Measurements from ENCODE around the gene GPC6.

Gene GPC6

GRCh38 chr13:94353167-94353710 lies 1126.6 kb downstream of the GPC6 start:
- no peak overlapping the region for H3K27ac Mint-ChIP-seq
- no peaks in the 10 kb centered on the region for H3K4me1 Mint-ChIP-seq
- H3K9me3 Mint-ChIP-seq = peaks cover 3% of the 10 kb centered on the region
- H3K36me3 Mint-ChIP-seq = no peaks in the 10 kb centered on the region
- H3K4me3 Mint-ChIP-seq = no peak overlapping the region
- H3K27me3 Mint-ChIP-seq = no peaks in the 10 kb centered on the region
- ATAC-seq = no peak

- ATAC-seq = no peak
- no peaks in the 10 kb centered on the region for H3K27me3 Mint-ChIP-seq
- no peaks in the 10 kb centered on the region for H3K4me1 Mint-ChIP-seq
- H3K27ac Mint-ChIP-seq = no peak overlapping the region
- no peaks in the 10 kb centered on the region for H3K36me3 Mint-ChIP-seq
- H3K9me3 Mint-ChIP-seq = peaks cover 3% of the 10 kb centered on the region
- H3K4me3 Mint-ChIP-seq = no peak overlapping the region
These were observed 1133.3 kb downstream of the GPC6 start for GRCh38 chr13:94359875-94360274.

- ATAC-seq = peak; percentile 77
- H3K27me3 Mint-ChIP-seq = no peaks in the 10 kb centered on the region
- no peaks in the 10 kb centered on the region for H3K4me1 Mint-ChIP-seq
- no peak overlapping the region for H3K27ac Mint-ChIP-seq
- no peak overlapping the region for H3K4me3 Mint-ChIP-seq
- H3K9me3 Mint-ChIP-seq = no peaks in the 10 kb centered on the region
- H3K36me3 Mint-ChIP-seq = no peaks in the 10 kb centered on the region
These were observed 1135.9 kb downstream of the GPC6 start for GRCh38 chr13:94362411-94362909.

- no peak for ATAC-seq
- Mint-ChIP-seq H3K4me3 (no peak overlapping the region), H3K27me3 (peaks cover 15% of the 10 kb centered on the region), H3K36me3 (no peaks in the 10 kb centered on the region), H3K4me1 (no peaks in the 10 kb centered on the region), H3K9me3 (no peaks in the 10 kb centered on the region), H3K27ac (no peak overlapping the region)
These were observed 1140.1 kb downstream of the GPC6 start for GRCh38 chr13:94366677-94367076.

GRCh38 chr13:94369972-94370436 lies 1143.4 kb downstream of the GPC6 start:
- H3K4me1 Mint-ChIP-seq = no peaks in the 10 kb centered on the region
- H3K4me3 Mint-ChIP-seq = no peak overlapping the region
- H3K27me3 Mint-ChIP-seq = peaks cover 23% of the 10 kb centered on the region
- ATAC-seq = no peak
- no peak overlapping the region for H3K27ac Mint-ChIP-seq
- no peaks in the 10 kb centered on the region for H3K9me3 Mint-ChIP-seq
- H3K36me3 Mint-ChIP-seq = no peaks in the 10 kb centered on the region

- Mint-ChIP-seq H3K9me3 (no peaks in the 10 kb centered on the region), H3K27me3 (peaks cover 23% of the 10 kb centered on the region), H3K4me1 (no peaks in the 10 kb centered on the region), H3K27ac (no peak overlapping the region), H3K4me3 (no peak overlapping the region), H3K36me3 (no peaks in the 10 kb centered on the region)
- no peak for ATAC-seq
These were observed 1145.2 kb downstream of the GPC6 start for GRCh38 chr13:94371855-94372254.

- Mint-ChIP-seq H3K36me3 (no peaks in the 10 kb centered on the region), H3K9me3 (no peaks in the 10 kb centered on the region), H3K4me3 (no peak overlapping the region), H3K4me1 (no peaks in the 10 kb centered on the region), H3K27me3 (peaks cover 24% of the 10 kb centered on the region), H3K27ac (no peak overlapping the region)
- no peak for ATAC-seq
These were observed 1155.9 kb downstream of the GPC6 start for GRCh38 chr13:94382517-94382916.

- ATAC-seq = no peak
- no peaks in the 10 kb centered on the region for H3K9me3 Mint-ChIP-seq
These were observed 1156.4 kb downstream of the GPC6 start for GRCh38 chr13:94382960-94383359.

GRCh38 chr13:94384231-94384905 lies 1157.8 kb downstream of the GPC6 start:
- ATAC-seq = no peak
- peaks cover 24% of the 10 kb centered on the region for H3K27me3 Mint-ChIP-seq
- no peak overlapping the region for H3K4me3 Mint-ChIP-seq

More at GRCh38 chr13:94382960-94383359, 1156.4 kb downstream of the GPC6 start:
- Mint-ChIP-seq H3K27ac (no peak overlapping the region), H3K27me3 (peaks cover 24% of the 10 kb centered on the region), H3K4me1 (no peaks in the 10 kb centered on the region), H3K36me3 (no peaks in the 10 kb centered on the region), H3K4me3 (no peak overlapping the region)

GRCh38 chr13:94387047-94387446 lies 1160.4 kb downstream of the GPC6 start:
- Mint-ChIP-seq H3K27me3 (peaks cover 14% of the 10 kb centered on the region), H3K36me3 (no peaks in the 10 kb centered on the region), H3K9me3 (no peaks in the 10 kb centered on the region), H3K4me3 (no peak overlapping the region), H3K4me1 (no peaks in the 10 kb centered on the region), H3K27ac (no peak overlapping the region)
- peak; percentile 20 for ATAC-seq

More at GRCh38 chr13:94384231-94384905, 1157.8 kb downstream of the GPC6 start:
- H3K4me1 Mint-ChIP-seq = no peaks in the 10 kb centered on the region
- H3K36me3 Mint-ChIP-seq = no peaks in the 10 kb centered on the region
- H3K27ac Mint-ChIP-seq = no peak overlapping the region
- no peaks in the 10 kb centered on the region for H3K9me3 Mint-ChIP-seq

GRCh38 chr13:94389604-94390351 lies 1163.2 kb downstream of the GPC6 start:
- Mint-ChIP-seq H3K4me1 (no peaks in the 10 kb centered on the region), H3K27me3 (no peaks in the 10 kb centered on the region), H3K9me3 (no peaks in the 10 kb centered on the region), H3K36me3 (no peaks in the 10 kb centered on the region), H3K4me3 (no peak overlapping the region), H3K27ac (no peak overlapping the region)
- no peak for ATAC-seq

- no peaks in the 10 kb centered on the region for H3K9me3 Mint-ChIP-seq
- H3K36me3 Mint-ChIP-seq = no peaks in the 10 kb centered on the region
- H3K27me3 Mint-ChIP-seq = no peaks in the 10 kb centered on the region
- H3K4me1 Mint-ChIP-seq = no peaks in the 10 kb centered on the region
- no peak overlapping the region for H3K4me3 Mint-ChIP-seq
- no peak overlapping the region for H3K27ac Mint-ChIP-seq
- ATAC-seq = no peak
These were observed 1164.3 kb downstream of the GPC6 start for GRCh38 chr13:94390881-94391280.

- H3K9me3 Mint-ChIP-seq = peaks cover 2% of the 10 kb centered on the region
- H3K27ac Mint-ChIP-seq = no peak overlapping the region
- no peak overlapping the region for H3K4me3 Mint-ChIP-seq
- no peaks in the 10 kb centered on the region for H3K36me3 Mint-ChIP-seq
- no peaks in the 10 kb centered on the region for H3K4me1 Mint-ChIP-seq
- no peak for ATAC-seq
- H3K27me3 Mint-ChIP-seq = no peaks in the 10 kb centered on the region
These were observed 1168.1 kb downstream of the GPC6 start for GRCh38 chr13:94394723-94395122.

GRCh38 chr13:94395860-94396259 lies 1169.3 kb downstream of the GPC6 start:
- Mint-ChIP-seq H3K27ac (no peak overlapping the region), H3K4me3 (no peak overlapping the region), H3K36me3 (no peaks in the 10 kb centered on the region), H3K4me1 (no peaks in the 10 kb centered on the region), H3K27me3 (no peaks in the 10 kb centered on the region), H3K9me3 (peaks cover 2% of the 10 kb centered on the region)
- ATAC-seq = peak; percentile 50

- Mint-ChIP-seq H3K4me3 (no peak overlapping the region), H3K27me3 (no peaks in the 10 kb centered on the region), H3K36me3 (no peaks in the 10 kb centered on the region), H3K9me3 (peaks cover 2% of the 10 kb centered on the region), H3K27ac (no peak overlapping the region), H3K4me1 (no peaks in the 10 kb centered on the region)
- ATAC-seq = no peak
These were observed 1173.2 kb downstream of the GPC6 start for GRCh38 chr13:94399812-94400211.
